ENCODE results near the gene USH1C.

- TF ChIP-seq, protein P1, sequence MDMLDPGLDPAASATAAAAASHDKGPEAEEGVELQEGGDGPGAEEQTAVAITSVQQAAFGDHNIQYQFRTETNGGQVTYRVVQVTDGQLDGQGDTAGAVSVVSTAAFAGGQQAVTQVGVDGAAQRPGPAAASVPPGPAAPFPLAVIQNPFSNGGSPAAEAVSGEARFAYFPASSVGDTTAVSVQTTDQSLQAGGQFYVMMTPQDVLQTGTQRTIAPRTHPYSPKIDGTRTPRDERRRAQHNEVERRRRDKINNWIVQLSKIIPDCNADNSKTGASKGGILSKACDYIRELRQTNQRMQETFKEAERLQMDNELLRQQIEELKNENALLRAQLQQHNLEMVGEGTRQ (IDR thresholded peaks at IDR 0.05; ENCODE audit: low read depth, low read length) = no peak
- no peak for TF ChIP-seq NFE2L2 (IDR thresholded peaks at IDR 0.05; ENCODE audit: low read depth, low read length)
Measured at GRCh38 chr11:17544181-17544622, at the start of gene USH1C.

All from IMR-90 (cell line).